ENCODE data around the gene MATN1. TPM values are rescaled to one million over a fixed set of nuclear protein-coding genes. Genes with fewer than 3 reads are reported as not detected.
A peak's percentile ranks its signal among the peaks of the same experiment; 100 is the strongest.

Gene MATN1
- total RNA-seq, 1 experiment from 2014 or later = 0.24 TPM

DNA sequence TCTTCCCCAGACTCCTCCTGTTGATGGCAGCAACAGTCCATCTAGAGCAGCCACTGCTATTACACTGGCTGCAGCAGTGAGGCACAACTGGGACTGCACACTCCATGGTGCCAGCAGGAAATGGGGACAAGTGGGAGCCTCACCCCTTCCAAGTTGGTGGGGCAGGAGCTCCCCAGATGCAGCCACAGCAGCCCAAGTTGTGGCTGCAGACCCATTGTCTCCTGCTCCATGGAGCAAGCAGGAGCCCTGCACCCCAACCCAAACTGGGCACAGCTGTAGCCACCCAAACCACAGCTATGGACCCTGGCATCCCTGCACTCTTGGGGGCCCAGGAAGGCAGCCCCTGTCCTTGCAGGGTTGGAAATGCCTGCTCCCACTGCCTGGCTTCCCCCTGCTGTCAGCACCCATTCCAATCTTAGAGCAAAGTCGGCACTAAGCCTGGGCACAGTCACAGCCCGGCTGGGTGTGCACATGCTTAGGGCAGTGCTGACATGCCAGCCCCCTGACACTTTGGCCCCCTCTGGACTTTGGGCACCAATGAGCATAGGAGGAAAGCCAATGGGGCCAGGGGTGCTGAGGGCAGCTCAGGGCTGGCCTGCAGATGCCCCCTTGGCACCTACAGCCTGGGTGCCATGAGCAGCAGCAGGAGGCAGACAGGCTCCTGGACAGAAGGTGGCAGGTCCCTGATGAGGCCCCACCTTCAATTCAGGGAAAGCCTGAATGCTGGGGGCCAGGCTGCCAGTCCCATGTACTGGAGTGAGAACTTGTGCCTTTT lies 44.0 kb downstream of the MATN1 start:
- no peaks in the 10 kb centered on the region for H3K36me3 Mint-ChIP-seq
- peaks cover 22% of the 10 kb centered on the region for H3K9me3 Mint-ChIP-seq
- ATAC-seq = no peak
- no peak overlapping the region for H3K4me3 Mint-ChIP-seq
- H3K27ac Mint-ChIP-seq = no peak overlapping the region
- no peak for DNase-seq (ENCODE audit: low spot score)
- POLR2A ChIA-PET = no interaction called here
- H3K4me1 Mint-ChIP-seq = no peaks in the 10 kb centered on the region
- H3K27me3 Mint-ChIP-seq (ENCODE audit: low read depth) = peaks cover 9% of the 10 kb centered on the region
- CTCF ChIA-PET = no interaction called here
- TF ChIP-seq ESRRA (CRISPR knock-in tag; IDR thresholded peaks at IDR 0.05; ENCODE audit: borderline replicate concordance) = no peak
- TF ChIP-seq, protein P1, sequence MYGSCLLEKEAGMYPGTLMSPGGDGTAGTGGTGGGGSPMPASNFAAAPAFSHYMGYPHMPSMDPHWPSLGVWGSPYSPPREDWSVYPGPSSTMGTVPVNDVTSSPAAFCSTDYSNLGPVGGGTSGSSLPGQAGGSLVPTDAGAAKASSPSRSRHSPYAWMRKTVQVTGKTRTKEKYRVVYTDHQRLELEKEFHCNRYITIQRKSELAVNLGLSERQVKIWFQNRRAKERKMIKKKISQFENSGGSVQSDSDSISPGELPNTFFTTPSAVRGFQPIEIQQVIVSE (CRISPR knock-in tag; IDR thresholded peaks at IDR 0.05; ENCODE audit: borderline replicate concordance) = no peak

DNA sequence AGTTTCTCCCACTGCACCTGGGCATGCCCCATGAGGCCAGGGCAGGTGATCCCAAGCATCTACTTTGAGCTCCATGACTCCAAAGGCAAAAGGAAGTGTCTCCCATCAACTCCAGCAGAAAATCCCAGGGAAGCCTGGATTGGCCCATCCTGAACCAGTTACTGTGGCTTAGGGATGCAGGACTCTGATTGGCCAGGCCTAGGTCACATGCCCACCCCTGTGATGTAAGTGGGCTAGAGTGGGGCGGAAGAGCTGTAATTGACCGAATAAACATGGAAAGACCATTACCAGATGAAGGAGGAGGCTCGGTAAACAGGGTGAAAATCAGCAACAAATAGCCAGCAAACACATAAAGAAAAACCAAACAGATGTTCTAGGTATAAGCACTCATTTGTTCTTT lies 45.2 kb downstream of the MATN1 start:
- ATAC-seq = no peak
- DNase-seq (ENCODE audit: low spot score) = no peak
- H3K27me3 Mint-ChIP-seq (ENCODE audit: low read depth) = peaks cover 5% of the 10 kb centered on the region
- no peaks in the 10 kb centered on the region for H3K4me1 Mint-ChIP-seq
- TF ChIP-seq, protein P2, sequence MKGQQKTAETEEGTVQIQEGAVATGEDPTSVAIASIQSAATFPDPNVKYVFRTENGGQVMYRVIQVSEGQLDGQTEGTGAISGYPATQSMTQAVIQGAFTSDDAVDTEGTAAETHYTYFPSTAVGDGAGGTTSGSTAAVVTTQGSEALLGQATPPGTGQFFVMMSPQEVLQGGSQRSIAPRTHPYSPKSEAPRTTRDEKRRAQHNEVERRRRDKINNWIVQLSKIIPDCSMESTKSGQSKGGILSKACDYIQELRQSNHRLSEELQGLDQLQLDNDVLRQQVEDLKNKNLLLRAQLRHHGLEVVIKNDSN (CRISPR knock-in tag; IDR thresholded peaks at IDR 0.05) = peak; percentile 40; the same call in 1 of the 2 replicates
- TF ChIP-seq NFATC4 (CRISPR knock-in tag; IDR thresholded peaks at IDR 0.05) = no peak
- TF ChIP-seq, protein P3, sequence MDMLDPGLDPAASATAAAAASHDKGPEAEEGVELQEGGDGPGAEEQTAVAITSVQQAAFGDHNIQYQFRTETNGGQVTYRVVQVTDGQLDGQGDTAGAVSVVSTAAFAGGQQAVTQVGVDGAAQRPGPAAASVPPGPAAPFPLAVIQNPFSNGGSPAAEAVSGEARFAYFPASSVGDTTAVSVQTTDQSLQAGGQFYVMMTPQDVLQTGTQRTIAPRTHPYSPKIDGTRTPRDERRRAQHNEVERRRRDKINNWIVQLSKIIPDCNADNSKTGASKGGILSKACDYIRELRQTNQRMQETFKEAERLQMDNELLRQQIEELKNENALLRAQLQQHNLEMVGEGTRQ (CRISPR knock-in tag; IDR thresholded peaks at IDR 0.05) = peak; percentile 70
- peaks cover 5% of the 10 kb centered on the region for H3K36me3 Mint-ChIP-seq
- peaks cover 34% of the 10 kb centered on the region for H3K9me3 Mint-ChIP-seq
- POLR2A ChIA-PET = no interaction called here
- no peak overlapping the region for H3K4me3 Mint-ChIP-seq
- no peak overlapping the region for H3K27ac Mint-ChIP-seq
- CTCF ChIA-PET = no interaction called here

DNA sequence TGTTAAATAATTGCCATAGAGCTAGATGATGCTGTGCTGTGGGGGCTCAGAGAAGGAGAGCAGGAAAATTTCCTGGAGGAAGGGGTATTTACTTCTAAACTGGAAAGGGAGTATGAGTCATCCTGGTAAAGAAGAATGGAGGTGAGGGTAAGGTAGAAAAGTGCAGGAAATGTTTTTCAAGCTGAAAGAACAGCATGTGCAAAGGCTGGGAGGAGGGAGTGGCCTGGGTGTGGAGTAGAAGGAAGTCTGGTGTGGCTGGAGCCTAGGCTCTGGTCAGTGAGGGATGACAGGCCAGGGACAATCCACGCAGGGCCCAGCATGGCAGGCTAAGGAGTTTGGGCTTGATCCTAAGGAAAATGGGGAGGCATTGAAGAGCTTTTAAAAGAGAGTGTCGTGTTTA lies 45.9 kb downstream of the MATN1 start:
- Mint-ChIP-seq H3K4me1 (no peaks in the 10 kb centered on the region), H3K4me3 (no peak overlapping the region), H3K27me3 (ENCODE audit: low read depth) (0 out of 2 replicates have a peak, but pooled peaks cover 1% of the 10 kb centered on the region), H3K36me3 (peaks cover 5% of the 10 kb centered on the region), H3K27ac (no peak overlapping the region), H3K9me3 (peaks cover 34% of the 10 kb centered on the region)
- DNase-seq (ENCODE audit: low spot score) (no peak), ATAC-seq (no peak)
- POLR2A ChIA-PET = no interaction called here
- TF ChIP-seq SP1 (CRISPR knock-in tag; conservative IDR thresholded peaks at IDR 0.05) = no peak
- TF ChIP-seq, protein P4, sequence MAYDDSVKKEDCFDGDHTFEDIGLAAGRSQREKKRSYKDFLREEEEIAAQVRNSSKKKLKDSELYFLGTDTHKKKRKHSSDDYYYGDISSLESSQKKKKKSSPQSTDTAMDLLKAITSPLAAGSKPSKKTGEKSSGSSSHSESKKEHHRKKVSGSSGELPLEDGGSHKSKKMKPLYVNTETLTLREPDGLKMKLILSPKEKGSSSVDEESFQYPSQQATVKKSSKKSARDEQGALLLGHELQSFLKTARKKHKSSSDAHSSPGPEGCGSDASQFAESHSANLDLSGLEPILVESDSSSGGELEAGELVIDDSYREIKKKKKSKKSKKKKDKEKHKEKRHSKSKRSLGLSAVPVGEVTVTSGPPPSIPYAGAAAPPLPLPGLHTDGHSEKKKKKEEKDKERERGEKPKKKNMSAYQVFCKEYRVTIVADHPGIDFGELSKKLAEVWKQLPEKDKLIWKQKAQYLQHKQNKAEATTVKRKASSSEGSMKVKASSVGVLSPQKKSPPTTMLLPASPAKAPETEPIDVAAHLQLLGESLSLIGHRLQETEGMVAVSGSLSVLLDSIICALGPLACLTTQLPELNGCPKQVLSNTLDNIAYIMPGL (CRISPR knock-in tag; IDR thresholded peaks at IDR 0.05) = no peak
- no peak for TF ChIP-seq ZNF263 (CRISPR knock-in tag; IDR thresholded peaks at IDR 0.05; ENCODE audit: low read depth)
- no peak for TF ChIP-seq TEAD4 (CRISPR knock-in tag; IDR thresholded peaks at IDR 0.05)
- TF ChIP-seq ZNF121 (CRISPR knock-in tag; IDR thresholded peaks at IDR 0.05) = no peak
- no peak for TF ChIP-seq SMAD4 (CRISPR knock-in tag; IDR thresholded peaks at IDR 0.05)
- TF ChIP-seq HMGA2 (CRISPR knock-in tag; IDR thresholded peaks at IDR 0.05) = no peak
- TF ChIP-seq, protein P5, sequence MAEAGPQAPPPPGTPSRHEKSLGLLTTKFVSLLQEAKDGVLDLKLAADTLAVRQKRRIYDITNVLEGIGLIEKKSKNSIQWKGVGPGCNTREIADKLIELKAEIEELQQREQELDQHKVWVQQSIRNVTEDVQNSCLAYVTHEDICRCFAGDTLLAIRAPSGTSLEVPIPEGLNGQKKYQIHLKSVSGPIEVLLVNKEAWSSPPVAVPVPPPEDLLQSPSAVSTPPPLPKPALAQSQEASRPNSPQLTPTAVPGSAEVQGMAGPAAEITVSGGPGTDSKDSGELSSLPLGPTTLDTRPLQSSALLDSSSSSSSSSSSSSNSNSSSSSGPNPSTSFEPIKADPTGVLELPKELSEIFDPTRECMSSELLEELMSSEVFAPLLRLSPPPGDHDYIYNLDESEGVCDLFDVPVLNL (CRISPR knock-in tag; IDR thresholded peaks at IDR 0.05; ENCODE audit: borderline replicate concordance, low read depth) = no peak
- TF ChIP-seq RELA (CRISPR knock-in tag; IDR thresholded peaks at IDR 0.05; ENCODE audit: borderline replicate concordance) = no peak
- no peak for TF ChIP-seq SOX15 (CRISPR knock-in tag; IDR thresholded peaks at IDR 0.05)
- no peak for TF ChIP-seq JUN (CRISPR knock-in tag; IDR thresholded peaks at IDR 0.05)
- no peak for TF ChIP-seq ZNF317 (CRISPR knock-in tag; IDR thresholded peaks at IDR 0.05; ENCODE audit: borderline replicate concordance, low read depth)
- CTCF ChIA-PET = no interaction called here

All from WTC11 (cell line).